SKM-1 treated with dmso at 0.1 percent for 144 hours (cell line): ENCODE results near the gene EYS.
"Not testable (repeated sequence)": the region's sequence is repeated elsewhere in the genome, so short reads cannot be mapped to it uniquely, and the experiment has no call there.

Experiments used
- DNase-seq: peaks from one replicate; lab custom pipeline; 2025; ENCODE audit not compliant: unreplicated experiment; lab: John Stamatoyannopoulos, UW

EYS gene

GRCh38 chr6:64504503-64504902, 1202.5 kb downstream of the EYS start:
- DNase-seq = no peak

- DNase-seq = peak; percentile 13
Observed at GRCh38 chr6:64502801-64503200, 1204.2 kb downstream of the EYS start.

GRCh38 chr6:64497634-64498033, 1209.4 kb downstream of the EYS start:
- DNase-seq = no peak

GRCh38 chr6:64489763-64490162, 1217.3 kb downstream of the EYS start:
- DNase-seq = no peak

- no peak for DNase-seq
Observed at GRCh38 chr6:64486578-64487351, 1220.3 kb downstream of the EYS start.

DNA sequence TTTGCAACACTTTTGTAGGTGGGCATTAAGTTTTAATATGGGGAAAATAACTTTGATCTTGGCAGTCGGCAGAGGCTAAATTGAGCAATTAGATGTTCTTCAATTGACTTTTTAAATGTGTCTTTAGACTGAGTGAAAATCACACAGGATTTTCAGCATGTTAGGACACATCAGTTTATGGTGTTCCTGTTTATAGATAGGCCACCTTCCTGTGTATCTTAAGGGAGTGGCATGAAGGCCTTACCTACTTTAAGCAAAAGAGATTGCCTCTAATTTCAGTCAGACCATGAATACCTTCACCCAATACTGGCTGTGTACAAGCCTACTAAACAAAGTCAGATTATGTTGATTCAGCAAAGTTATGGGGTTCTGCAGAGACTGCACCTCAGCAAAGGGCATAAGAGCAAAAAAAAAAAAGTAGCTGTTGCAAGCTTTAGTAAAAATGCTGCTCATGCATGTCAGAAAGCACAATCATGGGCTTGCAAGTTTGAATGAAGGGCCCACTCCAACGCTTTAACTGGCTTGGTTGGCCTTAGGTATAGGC, 1223.0 kb downstream of the EYS start:
- DNase-seq = no peak

DNA sequence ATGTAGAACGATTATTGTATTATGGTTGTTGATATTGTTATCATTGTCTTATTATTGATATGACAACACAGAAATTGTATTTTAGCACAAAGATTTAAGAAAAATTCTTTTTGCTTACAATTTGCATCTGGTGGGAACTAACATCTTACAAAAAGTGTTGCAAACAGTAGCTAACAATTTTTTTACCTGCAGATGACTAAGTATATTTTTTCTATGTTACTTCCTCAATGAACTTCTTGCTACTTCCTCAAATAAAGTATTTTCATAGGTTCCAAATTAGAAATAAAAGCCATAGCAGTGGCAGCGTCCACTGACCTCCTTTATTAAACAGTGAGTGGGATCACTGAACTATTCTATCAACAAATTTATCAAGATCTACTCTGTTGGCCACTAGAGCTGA, 1224.4 kb downstream of the EYS start:
- DNase-seq = peak; percentile 32

DNA sequence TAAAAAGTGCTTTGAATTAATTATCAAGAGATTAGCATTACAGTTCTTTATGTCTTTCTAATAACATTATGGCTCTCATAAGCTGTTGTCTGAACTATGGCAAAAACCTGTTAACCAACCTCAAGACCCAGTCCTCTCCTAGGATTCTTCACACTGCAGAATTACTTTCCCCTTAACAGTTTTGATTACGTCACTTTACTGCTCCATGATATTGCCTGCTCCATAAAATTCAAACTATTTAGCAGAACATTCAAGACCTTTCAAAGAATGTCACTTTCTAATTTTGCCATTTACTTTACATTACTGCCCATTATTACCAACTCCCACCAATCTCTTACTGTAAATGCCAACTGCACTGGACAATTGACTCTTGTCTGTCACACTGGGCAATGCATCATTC, 1227.9 kb downstream of the EYS start:
- DNase-seq = no peak

DNA sequence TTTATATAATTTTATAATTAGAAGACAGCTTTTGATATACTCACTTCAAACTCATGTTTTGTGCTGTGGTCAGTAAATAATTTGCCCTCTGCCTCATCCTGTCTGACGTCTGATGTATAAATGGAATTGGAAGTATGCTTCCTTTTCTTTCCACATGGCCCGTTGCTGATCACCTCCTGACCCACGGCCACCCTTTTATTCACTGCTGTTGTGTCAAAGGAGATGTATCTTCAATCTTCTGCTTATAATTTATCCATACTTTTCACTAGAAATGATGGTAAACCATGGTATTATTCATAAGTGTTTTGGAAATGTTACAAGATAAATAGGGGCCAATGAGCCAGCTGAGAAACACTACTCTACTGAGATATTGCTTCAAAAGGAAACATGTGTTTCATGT, 1229.6 kb downstream of the EYS start:
- DNase-seq = no peak

DNA sequence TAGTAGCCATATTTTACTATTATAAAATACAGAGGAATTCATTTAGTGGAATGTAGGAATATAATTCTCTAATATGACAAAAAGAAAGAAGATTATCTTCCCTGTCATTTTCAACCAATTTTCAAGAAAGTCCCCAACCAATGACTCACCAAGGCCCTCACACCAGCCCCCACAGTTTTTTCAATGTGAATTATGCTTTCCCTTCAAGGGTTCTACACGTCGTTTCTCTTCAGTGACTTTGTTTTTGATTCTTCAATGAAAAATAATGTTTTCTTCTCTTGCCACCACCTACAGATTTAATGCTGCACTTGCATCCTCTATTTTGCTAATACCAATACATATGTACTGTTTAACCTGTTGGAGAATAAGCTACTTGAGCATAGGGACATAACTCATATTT, 1230.1 kb downstream of the EYS start:
- no peak for DNase-seq

DNA sequence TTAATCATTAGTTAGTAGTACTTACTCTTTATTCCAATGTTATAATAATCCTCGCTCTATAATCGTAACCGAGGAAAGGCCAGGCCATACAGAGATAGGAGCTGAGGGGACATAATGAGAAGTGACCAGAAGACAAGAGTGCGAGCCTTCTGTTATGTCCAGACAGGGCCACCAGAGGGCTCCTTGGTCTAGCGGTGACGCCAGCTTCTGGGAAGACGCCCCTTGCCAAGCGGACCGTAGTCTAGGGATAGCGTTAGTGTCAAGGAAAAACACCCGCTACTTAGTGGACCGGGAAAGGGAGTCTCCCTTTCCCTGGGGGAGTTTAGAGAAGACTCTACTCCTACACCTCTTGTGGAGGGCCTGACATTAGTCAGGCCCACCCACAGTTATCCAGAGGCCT, 1237.6 kb downstream of the EYS start:
- DNase-seq = not testable (repeated sequence)

- no peak for DNase-seq
Observed at GRCh38 chr6:64467656-64468055, 1239.4 kb downstream of the EYS start.

DNA sequence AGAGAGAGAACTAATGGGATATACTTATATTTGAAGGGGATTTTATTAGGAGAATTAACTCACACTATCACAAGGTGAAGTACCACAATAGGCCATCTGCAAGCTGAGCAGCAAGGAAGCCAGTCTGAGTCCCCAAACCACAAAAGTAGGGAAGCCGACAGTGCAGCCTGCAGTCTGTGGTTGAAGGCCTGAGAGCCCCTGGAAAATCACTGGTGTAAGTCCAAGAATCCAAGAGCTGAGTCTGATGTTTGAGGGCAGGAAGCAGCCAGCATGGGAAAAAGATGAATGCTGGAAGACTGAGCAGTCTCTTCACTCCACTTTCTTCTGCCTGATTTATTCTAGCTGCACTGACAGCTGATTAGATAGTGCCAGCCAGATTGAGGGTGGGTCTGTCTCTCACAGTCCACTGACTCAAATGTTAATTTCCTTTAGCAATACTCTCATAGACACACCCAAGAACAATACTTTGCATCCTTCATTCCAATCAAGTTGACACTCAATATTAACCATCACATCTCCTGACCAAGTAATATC, 1247.5 kb downstream of the EYS start:
- DNase-seq = no peak

- DNase-seq = not testable (repeated sequence)
Observed at GRCh38 chr6:64448101-64448500, 1258.9 kb downstream of the EYS start.

DNA sequence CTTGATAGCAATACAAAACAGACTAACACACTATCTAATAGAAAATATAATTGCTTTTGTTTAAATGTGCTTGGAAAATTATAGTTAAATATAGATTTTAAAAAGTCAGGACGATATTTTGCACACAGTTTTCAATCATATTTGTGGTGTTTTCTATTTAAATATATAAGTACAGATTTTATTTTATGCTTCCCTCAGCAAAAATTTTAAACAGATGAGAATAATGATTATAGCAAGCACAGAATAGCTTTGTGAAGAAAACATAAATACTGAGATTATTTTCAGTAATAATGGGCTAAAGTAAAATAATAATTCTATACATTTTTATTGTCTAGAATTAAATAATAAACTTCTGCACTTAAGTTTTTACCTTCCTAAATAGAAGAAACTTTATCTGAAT, 1262.0 kb downstream of the EYS start:
- no peak for DNase-seq

- no peak for DNase-seq
Observed at GRCh38 chr6:64439274-64439673, 1267.8 kb downstream of the EYS start.

- DNase-seq = no peak
Observed at GRCh38 chr6:64437996-64438395, 1269.0 kb downstream of the EYS start.

GRCh38 chr6:64429926-64430325, 1277.1 kb downstream of the EYS start:
- no peak for DNase-seq

GRCh38 chr6:64428186-64428585, 1278.8 kb downstream of the EYS start:
- no peak for DNase-seq

DNA sequence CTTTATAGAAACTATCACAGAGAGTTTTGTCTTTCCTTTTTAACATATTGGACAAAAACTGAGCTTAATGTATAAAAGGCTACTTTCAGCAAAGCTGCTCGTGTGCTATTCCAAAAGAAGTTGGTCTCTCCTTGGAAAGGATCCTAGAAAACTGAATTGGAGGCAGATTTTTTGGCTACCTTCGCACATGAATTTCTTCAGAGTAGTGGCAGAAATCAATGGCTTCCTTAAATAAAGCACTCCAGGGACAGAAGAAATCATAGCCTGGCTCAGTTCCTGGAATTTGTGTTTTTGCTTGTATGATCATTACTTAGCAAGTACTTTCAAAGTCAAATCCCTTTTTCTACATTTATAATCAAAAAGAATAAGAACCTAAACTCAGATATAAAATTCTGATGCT, 1291.1 kb downstream of the EYS start:
- DNase-seq = no peak

DNA sequence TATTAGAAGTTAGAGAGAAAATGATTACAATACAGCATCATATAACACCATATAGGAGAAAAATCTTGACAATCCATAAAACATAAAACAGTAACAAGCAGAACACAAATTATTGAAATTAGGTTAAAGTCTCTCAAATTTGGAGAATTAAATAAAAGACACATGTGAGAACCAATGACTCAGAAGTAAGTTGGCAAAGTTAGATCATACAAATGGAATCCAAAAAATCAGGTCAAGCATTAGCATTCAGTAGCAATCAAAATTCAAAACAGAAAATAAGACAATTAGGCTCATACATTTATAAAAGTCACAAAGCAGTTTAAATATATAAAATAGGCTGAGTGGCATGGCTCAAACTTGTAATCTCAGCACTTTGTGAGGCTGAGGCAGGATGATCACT, 1295.8 kb downstream of the EYS start:
- DNase-seq = no peak

DNA sequence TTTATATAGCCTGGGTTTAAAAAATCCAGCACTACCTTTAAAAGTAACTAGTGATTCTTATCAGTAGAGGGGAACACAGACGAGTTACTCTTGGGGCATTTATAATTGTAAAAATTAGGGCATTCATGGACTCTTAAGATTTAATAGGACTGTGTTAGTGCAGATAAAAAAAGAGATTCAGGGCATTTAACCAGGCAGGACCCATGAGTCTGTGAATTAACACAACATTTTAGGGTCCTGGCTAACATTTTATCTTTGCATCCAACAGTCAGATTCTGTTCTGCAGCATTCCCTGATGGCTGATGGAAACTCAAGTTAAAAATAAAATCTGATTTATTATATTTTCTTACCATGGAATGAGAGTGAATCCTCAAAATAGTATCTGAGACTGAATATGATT, 1297.1 kb downstream of the EYS start:
- DNase-seq = no peak

DNA sequence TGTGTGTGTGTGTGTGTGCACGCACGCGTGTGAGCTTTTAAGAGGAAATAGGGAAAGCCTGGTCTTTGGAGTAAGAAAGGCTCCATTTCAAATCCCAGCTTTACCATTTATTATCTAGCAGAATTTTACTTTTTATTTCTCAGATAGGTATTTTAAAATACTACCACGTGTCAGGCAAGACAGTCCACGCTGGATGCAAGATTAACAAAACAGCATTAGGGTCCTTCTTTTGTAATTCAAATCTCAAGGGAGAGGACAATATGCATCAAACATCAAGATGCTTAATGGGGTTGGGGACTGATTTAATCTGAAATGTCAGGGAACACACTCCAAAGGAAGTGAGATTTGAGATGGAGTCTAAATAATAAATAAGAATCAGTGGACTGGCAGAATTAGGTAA, 1302.6 kb downstream of the EYS start:
- no peak for DNase-seq
